Tibial artery (tissue), 4 donors: ENCODE data around the gene AOAH.
"Not testable (repeated sequence)": the region's sequence is repeated elsewhere in the genome, so short reads cannot be mapped to it uniquely, and the experiment has no call there.

Source experiments
- DNase-seq, 2 donors: peaks; one replicate each; pipeline ENCODE4 v3.0.0-alpha.2; 2019
- H3K27ac ChIP-seq, 2 donors: fragments of 200-600 bp; sonication (generic) in 1 of 2; 1 replicate in 1 of 2; 2 replicates in 1 of 2; pipeline ENCODE4 v1.5.1; 2018 to 2019; ENCODE audit warnings: mild to moderate bottlenecking in 1 of 2
- H3K27me3 ChIP-seq, 2 donors: fragments of 200-600 bp; sonication (generic) in 1 of 2; one replicate each; pipeline versions ENCODE4 v1.5.1 to v1.6.0; 2016 to 2019
- H3K36me3 ChIP-seq, 3 donors: fragments of 200-600 bp; sonication (generic) in 2 of 3; one replicate each; pipeline ENCODE4 v1.5.1; 2016 to 2019; ENCODE audit warnings: mild to moderate bottlenecking in 2 of 3
- H3K4me1 ChIP-seq, 4 donors: fragments of 200-600 bp; sonication (generic) in 2 of 4; 1 replicate in 3 of 4; 2 replicates in 1 of 4; pipeline ENCODE4 v1.5.1; 2016 to 2019
- H3K4me3 ChIP-seq, 2 donors: fragments of 200-600 bp; sonication (generic) in 1 of 2; 1 replicate in 1 of 2; 2 replicates in 1 of 2; pipeline ENCODE4 v1.5.1; 2018 to 2019; ENCODE audit warnings: mild to moderate bottlenecking in 2 of 2
- H3K9me3 ChIP-seq, 3 donors: fragments of 200-600 bp; sonication (generic) in 1 of 3; one replicate each; pipeline ENCODE4 v1.5.1; 2016 to 2019
- CTCF ChIP-seq, 2 experiments: fragments of 200-600 bp in 1 of 2; fragments of 450-650 bp in 1 of 2; IDR thresholded peaks; one replicate each; pipeline ENCODE4 v1.5.1; 2017 to 2019; ENCODE audit warnings: antibody characterized with exemption in 2 of 2, mild to moderate bottlenecking in 1 of 2, moderate library complexity in 1 of 2
- intact Hi-C: fragments of 100-400 bp; cut with DNase I; formaldehyde crosslinking; loops from one replicate; pipeline ENCODE4 v1.15.0; 2023; ENCODE audit warnings: low total_unique reads

AOAH gene

GRCh38 chr7:36497775-36498174, 226.5 kb downstream of the AOAH start:
- Histone ChIP-seq H3K36me3 (no peaks in the 10 kb centered on the region), H3K9me3 (no peaks in the 10 kb centered on the region), H3K4me3 (no peak overlapping the region), H3K4me1 (no peaks in the 10 kb centered on the region), H3K27ac (no peak overlapping the region), H3K27me3 (no peaks in the 10 kb centered on the region)
- DNase-seq, result no peak
- intact Hi-C loops, result no loop called here
- no peak for TF ChIP-seq CTCF (IDR thresholded peaks at IDR 0.05)

GRCh38 chr7:36497176-36497575, 227.1 kb downstream of the AOAH start:
- H3K27me3 ChIP-seq, H3K4me1 ChIP-seq, DNase-seq, H3K4me3 ChIP-seq, H3K36me3 ChIP-seq, intact Hi-C loops, H3K27ac ChIP-seq, H3K9me3 ChIP-seq: not testable (repeated sequence)

GRCh38 chr7:36496576-36496975, 227.7 kb downstream of the AOAH start:
- Histone ChIP-seq H3K4me3 (no peak overlapping the region), H3K4me1 (no peaks in the 10 kb centered on the region), H3K27me3 (no peaks in the 10 kb centered on the region), H3K9me3 (no peaks in the 10 kb centered on the region), H3K36me3 (no peaks in the 10 kb centered on the region), H3K27ac (no peak overlapping the region)
- no peak for DNase-seq
- no peak for TF ChIP-seq CTCF (IDR thresholded peaks at IDR 0.05)
- intact Hi-C loops, result no loop called here

- Histone ChIP-seq H3K27ac (no peak overlapping the region), H3K9me3 (no peaks in the 10 kb centered on the region)
- TF ChIP-seq CTCF (IDR thresholded peaks at IDR 0.05), result no peak
Measured at GRCh38 chr7:36491317-36491716, 233.0 kb downstream of the AOAH start.

GRCh38 chr7:36490419-36490830, 233.9 kb downstream of the AOAH start:
- H3K27ac ChIP-seq, result no peak overlapping the region
- no peak for TF ChIP-seq CTCF (IDR thresholded peaks at IDR 0.05)
- H3K27me3 ChIP-seq, result no peaks in the 10 kb centered on the region
- H3K4me1 ChIP-seq, result peaks cover 0 to 3% (median 0%) of the 10 kb centered on the region in 4 donors
- no peaks in the 10 kb centered on the region for H3K36me3 ChIP-seq
- intact Hi-C loops, result no loop called here
- H3K4me3 ChIP-seq, result no peak overlapping the region
- H3K9me3 ChIP-seq, result no peaks in the 10 kb centered on the region
- DNase-seq, result no peak

More at GRCh38 chr7:36491317-36491716, 233.0 kb downstream of the AOAH start:
- Histone ChIP-seq H3K27me3 (no peaks in the 10 kb centered on the region), H3K4me1 (peaks cover 0 to 3% (median 0%) of the 10 kb centered on the region in 4 donors), H3K4me3 (no peak overlapping the region), H3K36me3 (no peaks in the 10 kb centered on the region)
- intact Hi-C loops, result no loop called here
- no peak for DNase-seq

- H3K4me1 ChIP-seq, H3K27me3 ChIP-seq, H3K4me3 ChIP-seq, H3K27ac ChIP-seq, DNase-seq, H3K9me3 ChIP-seq, intact Hi-C loops, H3K36me3 ChIP-seq: not testable (repeated sequence)
Measured at GRCh38 chr7:36488672-36489071, 235.6 kb downstream of the AOAH start.

GRCh38 chr7:36487756-36488336, 236.4 kb downstream of the AOAH start:
- DNase-seq, result no peak
- intact Hi-C loops, result no loop called here
- no peaks in the 10 kb centered on the region for H3K27me3 ChIP-seq
- H3K9me3 ChIP-seq, result no peaks in the 10 kb centered on the region
- peak in 1 of 2 experiments; percentile 32 for TF ChIP-seq CTCF (IDR thresholded peaks at IDR 0.05)
- no peak overlapping the region for H3K4me3 ChIP-seq
- no peak overlapping the region for H3K27ac ChIP-seq
- no peaks in the 10 kb centered on the region for H3K36me3 ChIP-seq
- peaks cover 0 to 3% (median 0%) of the 10 kb centered on the region in 4 donors for H3K4me1 ChIP-seq
